Measurements from ENCODE around the gene KAT6B.

Gene KAT6B

DNA sequence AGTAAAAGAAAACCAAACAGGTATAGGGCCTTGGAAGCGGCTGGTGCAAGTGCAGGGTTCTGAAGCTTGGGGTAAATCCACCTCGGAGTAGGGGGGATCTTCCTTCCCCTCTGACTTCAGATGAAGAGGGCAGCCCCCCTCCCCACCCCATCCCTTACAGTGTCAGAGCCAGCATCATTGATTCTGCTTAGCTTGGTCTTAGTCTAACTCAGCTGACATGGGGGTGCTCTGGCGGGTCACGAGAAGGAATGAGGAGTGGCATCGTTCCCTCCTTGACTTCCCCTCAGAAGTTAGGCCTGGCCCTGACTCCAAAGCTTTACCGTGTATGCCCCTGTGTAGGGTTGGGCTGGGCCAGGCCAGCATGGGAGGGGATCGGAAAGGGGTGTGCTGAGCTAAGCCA lies 240.9 kb downstream of the KAT6B start:
- ChIA-PET POLR2A (no interaction called here), CTCF (no interaction called here)
- TF ChIP-seq, protein P1, sequence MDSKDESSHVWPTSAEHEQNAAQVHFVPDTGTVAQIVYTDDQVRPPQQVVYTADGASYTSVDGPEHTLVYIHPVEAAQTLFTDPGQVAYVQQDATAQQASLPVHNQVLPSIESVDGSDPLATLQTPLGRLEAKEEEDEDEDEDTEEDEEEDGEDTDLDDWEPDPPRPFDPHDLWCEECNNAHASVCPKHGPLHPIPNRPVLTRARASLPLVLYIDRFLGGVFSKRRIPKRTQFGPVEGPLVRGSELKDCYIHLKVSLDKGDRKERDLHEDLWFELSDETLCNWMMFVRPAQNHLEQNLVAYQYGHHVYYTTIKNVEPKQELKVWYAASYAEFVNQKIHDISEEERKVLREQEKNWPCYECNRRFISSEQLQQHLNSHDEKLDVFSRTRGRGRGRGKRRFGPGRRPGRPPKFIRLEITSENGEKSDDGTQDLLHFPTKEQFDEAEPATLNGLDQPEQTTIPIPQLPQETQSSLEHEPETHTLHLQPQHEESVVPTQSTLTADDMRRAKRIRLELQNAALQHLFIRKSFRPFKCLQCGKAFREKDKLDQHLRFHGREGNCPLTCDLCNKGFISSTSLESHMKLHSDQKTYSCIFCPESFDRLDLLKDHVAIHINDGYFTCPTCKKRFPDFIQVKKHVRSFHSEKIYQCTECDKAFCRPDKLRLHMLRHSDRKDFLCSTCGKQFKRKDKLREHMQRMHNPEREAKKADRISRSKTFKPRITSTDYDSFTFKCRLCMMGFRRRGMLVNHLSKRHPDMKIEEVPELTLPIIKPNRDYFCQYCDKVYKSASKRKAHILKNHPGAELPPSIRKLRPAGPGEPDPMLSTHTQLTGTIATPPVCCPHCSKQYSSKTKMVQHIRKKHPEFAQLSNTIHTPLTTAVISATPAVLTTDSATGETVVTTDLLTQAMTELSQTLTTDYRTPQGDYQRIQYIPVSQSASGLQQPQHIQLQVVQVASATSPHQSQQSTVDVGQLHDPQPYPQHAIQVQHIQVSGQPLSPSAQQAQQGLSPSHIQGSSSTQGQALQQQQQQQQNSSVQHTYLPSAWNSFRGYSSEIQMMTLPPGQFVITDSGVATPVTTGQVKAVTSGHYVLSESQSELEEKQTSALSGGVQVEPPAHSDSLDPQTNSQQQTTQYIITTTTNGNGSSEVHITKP (tag by site-specific recombination; IDR thresholded peaks at IDR 0.05), result peak; percentile 93
- no peak for TF ChIP-seq ZNF335 (tag by site-specific recombination; conservative IDR thresholded peaks at IDR 0.05)

DNA sequence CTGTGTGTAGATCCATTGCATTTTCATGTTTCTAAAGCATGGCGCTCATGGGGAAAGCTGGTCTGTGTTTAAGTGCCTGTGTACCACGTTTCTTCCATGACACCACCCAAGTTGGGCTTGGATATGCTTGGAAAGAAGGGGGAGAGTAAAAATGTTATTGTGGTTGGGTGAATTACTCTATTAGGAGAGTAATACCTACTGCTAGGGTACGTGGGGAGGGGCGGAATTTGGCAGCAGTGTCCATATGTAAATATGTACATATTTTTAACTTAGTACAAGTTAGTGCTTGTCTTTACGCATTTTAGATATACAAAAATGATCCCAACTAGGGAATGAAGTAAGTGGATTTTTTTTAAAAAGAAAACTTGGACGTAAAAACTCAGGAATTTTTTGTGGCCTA lies 242.1 kb downstream of the KAT6B start:
- no peak overlapping the region for H3K4me3 ChIP-seq (ENCODE audit: low read depth, low read length)
- TF ChIP-seq, protein P2, sequence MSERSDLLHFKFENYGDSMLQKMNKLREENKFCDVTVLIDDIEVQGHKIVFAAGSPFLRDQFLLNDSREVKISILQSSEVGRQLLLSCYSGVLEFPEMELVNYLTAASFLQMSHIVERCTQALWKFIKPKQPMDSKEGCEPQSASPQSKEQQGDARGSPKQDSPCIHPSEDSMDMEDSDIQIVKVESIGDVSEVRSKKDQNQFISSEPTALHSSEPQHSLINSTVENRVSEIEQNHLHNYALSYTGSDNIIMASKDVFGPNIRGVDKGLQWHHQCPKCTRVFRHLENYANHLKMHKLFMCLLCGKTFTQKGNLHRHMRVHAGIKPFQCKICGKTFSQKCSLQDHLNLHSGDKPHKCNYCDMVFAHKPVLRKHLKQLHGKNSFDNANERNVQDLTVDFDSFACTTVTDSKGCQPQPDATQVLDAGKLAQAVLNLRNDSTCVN (tag by site-specific recombination; optimal IDR thresholded peaks at IDR 0.05), result no peak
- TF ChIP-seq YY2 (tag by site-specific recombination; IDR thresholded peaks at IDR 0.05), result no peak
- TF ChIP-seq ZNF549 (tag by site-specific recombination; IDR thresholded peaks at IDR 0.05), result no peak
- no peak for TF ChIP-seq ZNF48 (tag by site-specific recombination; IDR thresholded peaks at IDR 0.05)
- no peak for TF ChIP-seq OVOL3 (tag by site-specific recombination; IDR thresholded peaks at IDR 0.05)
- TF ChIP-seq ZNF560 (tag by site-specific recombination; IDR thresholded peaks at IDR 0.05; ENCODE audit: borderline replicate concordance), result no peak
- no peak for TF ChIP-seq ZNF223 (tag by site-specific recombination; IDR thresholded peaks at IDR 0.05)
- TF ChIP-seq, protein P3, sequence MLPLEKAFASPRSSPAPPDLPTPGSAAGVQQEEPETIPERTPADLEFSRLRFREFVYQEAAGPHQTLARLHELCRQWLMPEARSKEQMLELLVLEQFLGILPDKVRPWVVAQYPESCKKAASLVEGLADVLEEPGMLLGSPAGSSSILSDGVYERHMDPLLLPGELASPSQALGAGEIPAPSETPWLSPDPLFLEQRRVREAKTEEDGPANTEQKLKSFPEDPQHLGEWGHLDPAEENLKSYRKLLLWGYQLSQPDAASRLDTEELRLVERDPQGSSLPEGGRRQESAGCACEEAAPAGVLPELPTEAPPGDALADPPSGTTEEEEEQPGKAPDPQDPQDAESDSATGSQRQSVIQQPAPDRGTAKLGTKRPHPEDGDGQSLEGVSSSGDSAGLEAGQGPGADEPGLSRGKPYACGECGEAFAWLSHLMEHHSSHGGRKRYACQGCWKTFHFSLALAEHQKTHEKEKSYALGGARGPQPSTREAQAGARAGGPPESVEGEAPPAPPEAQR (tag by site-specific recombination; IDR thresholded peaks at IDR 0.05), result no peak
- TF ChIP-seq, protein P4, sequence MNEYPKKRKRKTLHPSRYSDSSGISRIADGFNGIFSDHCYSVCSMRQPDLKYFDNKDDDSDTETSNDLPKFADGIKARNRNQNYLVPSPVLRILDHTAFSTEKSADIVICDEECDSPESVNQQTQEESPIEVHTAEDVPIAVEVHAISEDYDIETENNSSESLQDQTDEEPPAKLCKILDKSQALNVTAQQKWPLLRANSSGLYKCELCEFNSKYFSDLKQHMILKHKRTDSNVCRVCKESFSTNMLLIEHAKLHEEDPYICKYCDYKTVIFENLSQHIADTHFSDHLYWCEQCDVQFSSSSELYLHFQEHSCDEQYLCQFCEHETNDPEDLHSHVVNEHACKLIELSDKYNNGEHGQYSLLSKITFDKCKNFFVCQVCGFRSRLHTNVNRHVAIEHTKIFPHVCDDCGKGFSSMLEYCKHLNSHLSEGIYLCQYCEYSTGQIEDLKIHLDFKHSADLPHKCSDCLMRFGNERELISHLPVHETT (tag by site-specific recombination; IDR thresholded peaks at IDR 0.05), result no peak
- no peak for TF ChIP-seq GLIS1 (tag by site-specific recombination; IDR thresholded peaks at IDR 0.05)
- TF ChIP-seq ZFP41 (tag by site-specific recombination; IDR thresholded peaks at IDR 0.05; ENCODE audit: borderline replicate concordance), result no peak
- no peak for TF ChIP-seq ZNF501 (tag by site-specific recombination; IDR thresholded peaks at IDR 0.05)
- no peaks in the 10 kb centered on the region for H3K9me3 ChIP-seq (ENCODE audit: control insufficient read depth, insufficient read depth, low read depth, low read length)
- H3K27ac ChIP-seq (ENCODE audit: extremely low read depth, low read depth, low read length), result no peak overlapping the region
- no peaks in the 10 kb centered on the region for H3K36me3 ChIP-seq (ENCODE audit: control insufficient read depth in 2 of 2, insufficient read depth in 1 of 2, low read length in 2 of 2)
- H3K4me1 ChIP-seq (ENCODE audit: control insufficient read depth, insufficient read depth, low read length), result no peaks in the 10 kb centered on the region; the same call in 1 of the 2 replicates
- CTCF ChIA-PET, result no interaction called here
- POLR2A ChIA-PET, result no interaction called here

More for the DNA sequence above, 240.9 kb downstream of the KAT6B start:
- Histone ChIP-seq H3K27ac (ENCODE audit: extremely low read depth, low read depth, low read length) (no peak overlapping the region), H3K9me3 (ENCODE audit: control insufficient read depth, insufficient read depth, low read depth, low read length) (no peaks in the 10 kb centered on the region), H3K4me3 (ENCODE audit: low read depth, low read length) (no peak overlapping the region), H3K36me3 (ENCODE audit: control insufficient read depth in 2 of 2, insufficient read depth in 1 of 2, low read length in 2 of 2) (no peaks in the 10 kb centered on the region), H3K4me1 (ENCODE audit: control insufficient read depth, insufficient read depth, low read length) (no peaks in the 10 kb centered on the region; the same call in 1 of the 2 replicates)

DNA sequence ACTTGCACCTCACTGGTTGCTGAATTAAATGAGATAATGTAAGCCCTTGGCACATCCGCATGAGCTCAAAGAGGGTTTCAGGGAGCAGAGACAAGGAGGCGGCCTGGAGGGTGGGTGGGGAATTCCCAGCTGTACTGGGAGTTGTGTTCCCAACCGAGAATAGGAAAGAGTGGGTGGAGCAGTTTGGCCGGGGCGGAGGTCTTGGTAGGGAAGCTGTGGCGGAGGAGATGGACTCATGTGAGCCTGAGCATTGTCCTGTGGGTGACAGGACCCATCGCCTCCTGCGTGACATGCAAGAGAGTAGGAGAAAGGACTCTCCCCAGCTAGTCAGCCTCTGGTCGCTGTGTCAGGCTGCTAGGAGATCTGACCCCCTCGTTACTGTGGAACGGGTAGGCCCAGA lies 244.1 kb downstream of the KAT6B start:
- ChIA-PET CTCF (interaction anchor here (0.6 to 1.3 kb wide), 2 partner anchors 39 to 80 kb away, joined by 3 to 5 read pairs; no protein-coding TSS in a partner anchor), POLR2A (no interaction called here)
- Histone ChIP-seq H3K36me3 (ENCODE audit: control insufficient read depth in 2 of 2, insufficient read depth in 1 of 2, low read length in 2 of 2) (no peaks in the 10 kb centered on the region), H3K4me3 (ENCODE audit: low read depth, low read length) (no peak overlapping the region), H3K27ac (ENCODE audit: extremely low read depth, low read depth, low read length) (no peak overlapping the region), H3K9me3 (ENCODE audit: control insufficient read depth, insufficient read depth, low read depth, low read length) (no peaks in the 10 kb centered on the region), H3K4me1 (ENCODE audit: control insufficient read depth, insufficient read depth, low read length) (no peaks in the 10 kb centered on the region; the same call in 1 of the 2 replicates)
- TF ChIP-seq, protein P5, sequence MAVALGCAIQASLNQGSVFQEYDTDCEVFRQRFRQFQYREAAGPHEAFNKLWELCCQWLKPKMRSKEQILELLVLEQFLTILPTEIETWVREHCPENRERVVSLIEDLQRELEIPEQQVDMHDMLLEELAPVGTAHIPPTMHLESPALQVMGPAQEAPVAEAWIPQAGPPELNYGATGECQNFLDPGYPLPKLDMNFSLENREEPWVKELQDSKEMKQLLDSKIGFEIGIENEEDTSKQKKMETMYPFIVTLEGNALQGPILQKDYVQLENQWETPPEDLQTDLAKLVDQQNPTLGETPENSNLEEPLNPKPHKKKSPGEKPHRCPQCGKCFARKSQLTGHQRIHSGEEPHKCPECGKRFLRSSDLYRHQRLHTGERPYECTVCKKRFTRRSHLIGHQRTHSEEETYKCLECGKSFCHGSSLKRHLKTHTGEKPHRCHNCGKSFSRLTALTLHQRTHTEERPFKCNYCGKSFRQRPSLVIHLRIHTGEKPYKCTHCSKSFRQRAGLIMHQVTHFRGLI (tag by site-specific recombination; IDR thresholded peaks at IDR 0.05), result no peak
- TF ChIP-seq ZFHX2 (tag by site-specific recombination; conservative IDR thresholded peaks at IDR 0.05), result peak; percentile 67
- TF ChIP-seq, protein P6, sequence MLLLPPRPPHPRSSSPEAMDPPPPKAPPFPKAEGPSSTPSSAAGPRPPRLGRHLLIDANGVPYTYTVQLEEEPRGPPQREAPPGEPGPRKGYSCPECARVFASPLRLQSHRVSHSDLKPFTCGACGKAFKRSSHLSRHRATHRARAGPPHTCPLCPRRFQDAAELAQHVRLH (tag by site-specific recombination; IDR thresholded peaks at IDR 0.05), result no peak
- peak; percentile 78 for TF ChIP-seq EGR2 (tag by site-specific recombination; IDR thresholded peaks at IDR 0.05; ENCODE audit: low read depth)

Data from HEK293 (cell line).